PC-9 (cell line): ENCODE data around the gene TMEM253.

Experiments used
- EZH2 ChIP-seq: fragments of 200-600 bp; sonication (generic); IDR thresholded peaks from 2 replicates; pipeline ENCODE4 v1.8.0; 2017; ENCODE audit warnings: antibody characterized with exemption, low read depth
- TF ChIP-seq, protein P1 (sequence below): fragments of 200-600 bp; sonication (generic); conservative IDR thresholded peaks from 2 replicates; pipeline ENCODE4 v1.6.1; 2017; ENCODE audit warnings: mixed run types, antibody characterized with exemption, mild to moderate bottlenecking, moderate library complexity

DNA sequence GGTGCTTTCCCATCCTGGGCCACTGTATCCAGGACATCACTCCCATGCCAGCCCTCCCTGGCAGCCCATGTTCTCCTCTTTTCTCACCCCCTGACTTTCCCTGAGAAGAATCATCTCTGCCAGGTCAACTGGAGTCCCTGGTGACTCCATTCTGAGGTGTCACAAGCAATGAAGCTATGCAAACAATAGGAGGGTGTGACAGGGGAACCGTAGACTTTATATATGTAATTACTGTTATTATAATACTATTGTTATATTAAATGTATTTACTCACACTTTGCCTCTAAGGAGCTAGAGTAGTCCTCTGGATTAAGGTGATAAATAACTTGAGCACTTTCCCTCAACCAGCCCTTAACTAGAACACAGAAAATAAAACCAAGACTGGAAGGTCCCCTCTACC lies 11.6 kb upstream of the TMEM253 start:
- TF ChIP-seq, protein P1, sequence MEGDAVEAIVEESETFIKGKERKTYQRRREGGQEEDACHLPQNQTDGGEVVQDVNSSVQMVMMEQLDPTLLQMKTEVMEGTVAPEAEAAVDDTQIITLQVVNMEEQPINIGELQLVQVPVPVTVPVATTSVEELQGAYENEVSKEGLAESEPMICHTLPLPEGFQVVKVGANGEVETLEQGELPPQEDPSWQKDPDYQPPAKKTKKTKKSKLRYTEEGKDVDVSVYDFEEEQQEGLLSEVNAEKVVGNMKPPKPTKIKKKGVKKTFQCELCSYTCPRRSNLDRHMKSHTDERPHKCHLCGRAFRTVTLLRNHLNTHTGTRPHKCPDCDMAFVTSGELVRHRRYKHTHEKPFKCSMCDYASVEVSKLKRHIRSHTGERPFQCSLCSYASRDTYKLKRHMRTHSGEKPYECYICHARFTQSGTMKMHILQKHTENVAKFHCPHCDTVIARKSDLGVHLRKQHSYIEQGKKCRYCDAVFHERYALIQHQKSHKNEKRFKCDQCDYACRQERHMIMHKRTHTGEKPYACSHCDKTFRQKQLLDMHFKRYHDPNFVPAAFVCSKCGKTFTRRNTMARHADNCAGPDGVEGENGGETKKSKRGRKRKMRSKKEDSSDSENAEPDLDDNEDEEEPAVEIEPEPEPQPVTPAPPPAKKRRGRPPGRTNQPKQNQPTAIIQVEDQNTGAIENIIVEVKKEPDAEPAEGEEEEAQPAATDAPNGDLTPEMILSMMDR: no peak
- TF ChIP-seq EZH2: no peak
